Limb (tissue), 2 donors: ENCODE data around the gene DHX15.

Experiments used
- DNase-seq, 2 donors: peaks; one replicate each; pipeline ENCODE4 v3.0.0-alpha.2; 2016; ENCODE audit errors: extremely low spot score in 2 of 2

The DHX15 gene

DNA sequence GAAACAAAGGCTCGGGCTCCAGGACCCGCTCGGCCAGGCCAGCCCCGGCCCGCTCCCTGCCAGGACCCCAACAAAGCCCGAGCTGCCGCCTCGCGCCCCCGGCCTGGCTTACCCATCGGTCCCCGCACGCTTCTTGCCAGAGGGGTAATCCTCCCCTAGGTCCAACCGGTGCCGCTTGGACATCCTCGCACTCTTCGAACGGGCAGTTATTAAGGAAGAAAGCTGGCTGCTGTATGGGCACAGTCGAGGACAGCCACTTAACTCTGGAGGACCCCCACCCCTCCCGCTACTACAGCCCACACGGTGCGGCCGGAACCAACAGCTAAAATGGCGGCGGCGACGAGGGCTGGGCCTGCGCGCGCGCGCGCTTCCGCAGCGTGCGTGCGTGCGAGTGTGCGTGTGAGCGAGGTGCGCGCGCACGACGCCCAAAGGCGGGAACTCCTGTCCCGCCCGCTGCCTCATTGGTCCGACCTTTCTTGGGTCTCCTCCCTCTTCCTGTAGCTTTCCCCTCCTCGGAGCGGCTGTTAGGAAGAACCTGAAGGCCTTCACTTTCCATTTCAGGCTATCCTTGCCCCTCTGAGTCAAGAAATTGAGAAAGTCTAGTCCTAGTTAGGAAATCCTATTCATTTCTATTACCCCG lies at the start of gene DHX15:
Gene DHX15, minus strand, starts transcription at position 344 of the 640 bp plus-strand sequence. Its CDS starts 161 bp downstream, at position 183.
- peak; percentile 96 to 97 for DNase-seq

DNA sequence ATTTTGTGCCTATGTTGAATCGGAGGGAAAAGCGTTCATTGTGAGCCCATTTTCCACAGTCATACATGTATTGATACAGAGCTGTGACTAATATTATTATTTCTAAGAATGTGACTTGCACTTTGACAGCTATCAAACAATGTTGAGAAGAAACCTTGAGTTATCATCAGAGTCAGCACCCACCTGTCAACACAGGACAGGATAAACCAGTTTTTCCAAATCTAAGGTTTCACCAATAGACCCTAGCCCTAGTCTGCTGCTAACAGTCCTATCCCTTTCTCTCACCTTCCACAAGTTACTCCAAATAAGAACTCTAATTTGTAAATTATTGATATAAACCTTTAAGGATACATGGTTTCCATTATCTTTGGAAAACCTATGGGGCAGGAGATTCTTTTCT lies 47.7 kb upstream of the DHX15 start:
- DNase-seq, result no peak

DNA sequence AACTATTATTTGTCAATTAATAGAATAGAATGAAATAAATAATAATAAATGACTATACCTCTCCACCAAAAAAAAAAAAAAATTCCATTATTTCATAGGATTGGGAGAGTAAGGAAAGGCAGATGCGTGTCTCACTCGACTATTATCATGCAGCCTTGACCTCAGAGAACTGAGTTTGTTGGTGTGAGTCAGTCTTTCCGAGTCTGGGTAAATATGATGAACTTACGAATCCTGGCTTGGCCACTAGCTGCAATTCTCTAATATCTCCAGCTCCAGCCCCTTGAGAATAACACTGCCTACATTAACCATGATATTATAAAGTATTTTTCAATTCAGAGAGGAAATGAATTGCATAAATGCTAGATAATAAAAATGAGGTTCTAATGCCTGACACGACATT lies 46.6 kb upstream of the DHX15 start:
- DNase-seq, result no peak

DNA sequence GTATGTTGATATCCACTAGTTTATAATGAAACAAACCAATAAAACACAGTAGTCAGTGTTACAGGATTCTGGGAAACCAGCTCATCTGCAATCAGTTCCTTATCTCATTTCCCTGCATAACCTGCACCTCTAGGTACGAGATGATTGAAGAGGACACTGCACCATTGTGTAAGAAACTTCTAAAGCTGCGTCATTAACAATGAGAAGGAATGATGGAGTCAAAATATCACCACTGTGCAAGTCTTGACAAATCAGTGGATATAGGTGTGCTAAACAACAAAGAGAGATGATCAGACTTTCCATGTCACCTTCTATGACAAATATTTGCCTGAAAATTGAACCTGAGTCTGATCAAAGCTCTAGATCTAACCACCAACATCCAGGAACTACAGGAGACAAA lies 40.7 kb upstream of the DHX15 start:
- no peak for DNase-seq

DNA sequence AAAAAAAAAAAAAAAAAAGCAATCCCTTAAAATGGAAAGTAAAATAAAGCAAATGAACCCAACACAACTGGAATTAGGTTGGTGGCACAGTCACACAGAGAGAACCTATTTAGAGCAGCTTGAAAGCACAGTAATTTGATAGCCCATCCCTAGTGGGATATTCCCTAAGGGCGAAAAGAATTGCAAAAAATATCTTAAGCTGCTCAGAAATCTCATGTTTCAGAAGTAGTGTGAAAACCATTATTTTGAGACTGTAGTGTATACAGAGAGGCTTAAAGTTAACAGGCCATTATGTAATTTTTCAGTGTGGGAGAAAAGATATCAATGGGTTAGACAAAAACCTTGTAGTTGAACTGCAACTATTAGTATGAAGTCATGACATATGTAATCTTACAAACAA lies 40.0 kb upstream of the DHX15 start:
- DNase-seq, result no peak

DNA sequence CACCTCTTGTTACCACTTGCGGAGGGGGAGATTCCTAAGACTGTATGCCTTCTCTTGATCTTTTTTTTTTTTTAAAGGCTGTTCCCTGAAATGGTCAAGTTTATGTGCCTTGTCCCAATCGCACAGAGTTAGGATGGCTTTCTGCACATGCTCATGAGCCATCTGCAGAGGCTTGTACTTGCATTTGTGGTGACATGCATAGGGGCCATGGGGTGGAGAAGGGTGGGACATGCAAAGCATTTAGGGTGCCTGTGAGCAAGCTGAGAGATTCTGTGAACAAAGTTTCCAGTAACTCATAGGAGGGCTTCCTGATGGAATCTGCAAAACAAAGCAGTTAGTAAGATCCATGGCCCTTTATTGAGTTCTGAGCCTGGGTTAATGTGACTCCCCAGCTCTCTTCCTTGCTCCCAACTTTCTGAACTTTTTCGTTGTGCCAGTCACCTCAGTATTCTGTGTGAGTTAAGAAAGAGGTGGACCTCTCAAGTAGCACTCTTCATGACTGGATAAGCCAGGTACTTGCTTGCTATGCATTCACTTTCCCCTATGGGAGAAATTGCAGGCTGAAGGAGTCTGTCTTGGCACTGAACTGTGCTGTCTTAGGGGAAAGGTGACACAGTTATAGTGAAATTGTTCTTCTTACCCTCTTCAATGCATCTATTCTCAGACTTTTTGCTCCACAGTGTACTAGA lies 37.9 kb upstream of the DHX15 start:
- DNase-seq, result no peak

DNA sequence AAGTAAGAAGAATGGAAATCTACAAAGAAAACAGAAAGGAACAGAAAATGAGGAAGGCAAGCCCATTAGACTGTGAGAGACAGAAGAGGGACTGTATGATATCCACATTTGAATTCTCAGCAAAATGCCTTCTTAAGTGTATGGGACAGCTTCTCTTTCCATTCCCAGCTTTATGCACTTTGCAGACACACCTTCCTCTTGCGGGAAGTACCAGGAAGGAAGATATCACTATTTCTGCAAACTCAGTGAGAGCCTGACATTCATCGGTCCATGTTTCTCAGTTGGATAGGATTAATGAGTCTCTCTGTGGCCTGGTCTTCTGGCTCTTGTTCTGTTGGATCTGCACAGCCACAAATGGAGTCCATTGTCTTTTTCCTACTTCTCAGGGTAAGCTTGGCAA lies 31.6 kb upstream of the DHX15 start:
- DNase-seq, result no peak

DNA sequence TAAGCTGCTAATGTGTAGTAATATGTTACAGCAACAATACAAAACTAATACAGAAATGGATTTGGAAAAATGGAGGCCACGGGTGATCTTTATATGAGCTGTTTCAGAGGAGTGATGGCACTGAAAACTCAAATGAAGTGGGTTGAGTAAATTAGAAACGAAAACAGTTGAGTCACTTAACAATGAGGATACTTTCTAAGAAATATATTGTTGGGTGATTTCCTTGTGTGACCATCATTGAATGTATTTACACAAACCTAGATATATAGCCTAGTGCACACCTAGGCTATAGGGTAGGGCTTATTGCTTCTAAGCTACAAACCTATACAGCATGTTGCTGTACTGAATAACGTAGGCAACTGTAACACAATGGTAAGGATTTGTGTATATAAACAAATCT lies 30.5 kb upstream of the DHX15 start:
- DNase-seq, result no peak

DNA sequence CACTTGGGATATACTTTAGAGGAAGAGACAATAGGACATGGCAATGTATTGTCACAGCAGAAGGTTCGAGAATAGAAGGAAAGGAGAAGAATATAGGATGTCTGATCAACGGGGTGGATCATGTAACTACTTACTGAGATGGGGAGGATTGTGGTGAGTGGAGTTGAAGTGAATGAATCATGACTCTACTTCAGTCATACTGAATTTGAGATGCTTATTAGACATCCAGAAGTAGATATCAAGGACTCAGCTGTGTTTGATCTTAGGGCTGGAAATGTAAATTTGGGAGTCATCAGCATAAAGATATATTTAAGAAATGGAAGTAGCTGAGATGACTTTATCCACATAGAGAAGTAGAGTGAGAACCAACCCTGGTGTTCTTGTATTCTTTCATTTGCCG lies 29.1 kb upstream of the DHX15 start:
- no peak for DNase-seq

DNA sequence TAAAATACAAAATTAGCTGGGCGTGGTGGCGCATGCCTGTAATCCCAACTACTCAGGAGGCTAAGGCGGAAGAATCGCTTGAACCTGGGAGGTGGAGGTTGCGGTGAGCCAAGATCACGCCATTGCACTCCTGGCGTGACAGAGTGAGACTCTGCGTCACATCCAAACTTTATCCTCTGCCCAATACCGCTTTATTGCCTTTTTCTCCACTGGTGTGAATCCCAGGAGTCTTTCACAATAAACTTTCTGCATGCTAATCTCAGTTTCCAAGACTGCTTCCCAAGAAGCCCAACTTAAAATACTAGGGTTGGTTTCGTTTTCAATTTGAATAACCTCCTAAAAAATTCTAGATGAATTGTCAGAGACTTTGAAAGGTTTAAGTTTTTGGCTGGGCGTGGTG lies 27.2 kb upstream of the DHX15 start:
- no peak for DNase-seq

DNA sequence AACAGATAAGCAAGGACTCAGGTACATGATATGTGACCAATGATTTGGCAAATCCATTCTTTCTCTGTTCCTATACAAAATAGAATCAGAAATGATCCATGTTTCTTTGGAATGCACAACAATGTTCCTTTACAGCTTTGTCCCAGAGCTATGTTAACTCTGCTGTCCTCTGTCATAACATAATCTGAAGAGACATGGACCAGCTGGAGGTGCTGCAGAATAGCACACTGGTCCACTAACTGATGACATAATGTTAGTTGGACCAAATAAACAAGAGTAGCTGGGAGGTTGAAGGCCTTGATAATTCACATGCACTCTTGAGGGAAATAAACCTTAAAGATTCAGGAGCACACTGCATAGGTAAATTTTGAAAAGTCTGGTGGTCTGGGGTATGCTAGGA lies 23.0 kb upstream of the DHX15 start:
- no peak for DNase-seq

DNA sequence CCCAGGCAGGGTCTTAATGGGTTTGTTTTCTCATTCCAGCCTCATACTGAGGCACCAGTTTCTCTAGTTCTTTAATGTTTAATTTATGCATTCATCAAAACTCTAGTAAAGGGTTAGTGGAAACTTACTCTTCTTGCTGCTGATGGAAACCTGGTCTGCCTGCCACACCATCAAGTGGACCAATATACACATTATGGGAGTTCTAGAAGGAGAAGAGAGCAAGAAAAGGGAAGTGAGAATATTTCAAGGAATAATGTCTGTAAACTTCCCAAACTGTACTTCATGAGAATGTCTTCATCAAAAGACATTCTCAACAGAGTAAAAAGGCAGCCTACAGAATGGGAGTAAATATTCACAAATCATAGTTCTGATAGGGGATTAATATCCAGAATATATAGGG lies 20.9 kb upstream of the DHX15 start:
- no peak for DNase-seq

DNA sequence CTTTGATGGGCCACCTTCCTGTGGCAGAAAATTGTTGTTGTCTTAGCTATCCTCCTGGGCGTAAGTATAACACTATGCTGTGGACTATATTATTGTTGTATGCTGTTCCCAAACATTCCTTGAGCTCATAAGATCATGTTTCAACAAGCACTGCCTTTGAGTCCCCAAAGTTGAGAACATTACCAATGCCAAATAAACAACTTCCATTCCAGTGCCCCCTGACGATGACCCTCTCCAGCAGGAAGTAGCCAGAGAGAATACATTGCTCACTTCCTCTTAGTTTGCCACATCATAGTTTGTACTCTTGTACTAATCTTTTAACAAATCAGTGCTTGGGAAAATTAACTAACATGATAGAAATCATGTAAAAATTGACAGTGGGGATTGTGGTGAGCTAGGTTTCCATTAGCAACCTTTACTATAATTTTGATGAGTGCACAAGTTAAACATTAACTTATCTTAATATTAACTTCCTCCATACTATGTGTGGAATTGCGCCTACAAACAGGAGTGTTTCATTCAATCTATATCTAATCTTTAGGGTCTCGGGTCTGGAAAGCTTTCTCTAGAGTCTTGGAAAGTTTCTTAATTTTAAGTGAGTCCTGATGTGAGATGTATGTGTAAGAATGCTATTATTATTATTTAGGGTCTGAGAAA lies 20.3 kb upstream of the DHX15 start:
- DNase-seq, result no peak

DNA sequence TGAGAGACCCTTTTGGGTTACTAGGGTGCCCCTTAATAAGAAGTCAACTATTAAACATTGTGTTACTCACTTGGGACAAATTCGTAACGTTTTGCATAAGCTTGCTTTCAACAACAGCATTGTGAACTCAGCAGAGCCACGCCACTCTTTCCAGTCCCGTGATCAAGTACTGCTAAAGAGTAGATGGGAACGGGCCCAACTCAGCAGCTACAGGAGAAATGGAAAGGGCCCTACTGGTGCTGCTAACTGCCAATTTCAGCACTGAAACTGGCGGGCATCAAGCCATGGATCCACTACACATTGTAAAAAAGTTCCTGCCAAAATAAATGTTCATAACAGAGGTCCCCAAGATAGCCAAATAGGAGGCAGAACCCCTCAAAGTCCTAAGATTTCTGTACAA lies 19.0 kb upstream of the DHX15 start:
- DNase-seq, result no peak

DNA sequence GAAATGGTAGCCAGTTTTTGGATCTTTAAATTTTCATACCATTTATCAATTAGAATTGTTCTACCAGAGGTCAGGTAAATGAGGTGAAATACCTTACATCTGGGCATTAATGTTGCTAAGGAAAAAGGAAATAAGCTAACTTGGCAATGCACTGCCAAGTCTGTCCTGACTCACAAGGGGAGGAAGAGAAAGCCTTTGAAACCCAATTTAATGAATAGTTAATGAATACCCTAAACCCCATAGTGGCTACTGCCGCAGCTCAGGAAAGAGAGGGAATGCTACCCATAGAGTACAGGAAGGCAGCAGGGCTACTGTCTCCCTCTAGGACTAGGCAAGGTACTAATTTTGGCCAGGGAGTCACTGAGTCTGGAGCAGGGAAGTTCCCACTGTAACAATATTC lies 16.8 kb upstream of the DHX15 start:
- DNase-seq, result no peak

DNA sequence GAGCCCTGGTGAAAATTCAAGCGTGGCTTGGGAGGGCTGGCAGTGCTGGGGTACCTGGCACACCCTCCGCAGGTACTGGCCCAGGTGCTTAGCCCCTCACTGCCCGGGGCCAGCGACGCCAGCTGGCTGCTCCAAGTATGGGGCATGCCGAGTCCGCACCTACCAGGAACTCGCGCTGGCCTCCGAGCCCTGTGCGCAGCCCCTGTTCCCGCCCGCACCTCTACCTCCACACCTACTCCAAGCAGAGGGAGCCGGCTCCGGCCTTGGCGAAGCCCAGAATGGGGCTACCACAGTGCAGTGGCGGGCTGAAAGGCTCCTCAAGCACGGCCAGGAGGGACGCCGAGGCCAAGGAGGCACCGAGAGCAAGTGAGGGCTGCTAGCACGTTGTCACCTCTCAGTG lies 14.9 kb upstream of the DHX15 start:
- no peak for DNase-seq

DNA sequence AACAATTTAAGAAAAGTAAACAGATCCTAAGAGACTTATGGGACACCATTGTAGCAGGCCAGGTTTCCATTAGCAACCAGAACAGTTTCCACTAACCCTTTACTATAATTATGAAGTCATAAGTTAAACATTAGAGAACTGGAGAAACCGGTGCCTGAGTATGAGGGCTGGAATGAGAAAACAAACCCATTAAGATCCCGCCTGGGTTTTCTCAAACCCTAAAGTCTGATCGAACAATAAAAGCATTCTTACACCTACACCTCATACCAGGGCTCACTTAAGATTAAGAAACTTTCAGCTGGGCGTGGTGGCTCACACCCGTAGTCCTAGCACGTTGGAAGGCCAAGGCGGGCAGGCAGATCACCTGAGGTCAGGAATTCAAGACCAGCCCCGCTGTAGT lies 13.7 kb upstream of the DHX15 start:
- DNase-seq, result no peak

DNA sequence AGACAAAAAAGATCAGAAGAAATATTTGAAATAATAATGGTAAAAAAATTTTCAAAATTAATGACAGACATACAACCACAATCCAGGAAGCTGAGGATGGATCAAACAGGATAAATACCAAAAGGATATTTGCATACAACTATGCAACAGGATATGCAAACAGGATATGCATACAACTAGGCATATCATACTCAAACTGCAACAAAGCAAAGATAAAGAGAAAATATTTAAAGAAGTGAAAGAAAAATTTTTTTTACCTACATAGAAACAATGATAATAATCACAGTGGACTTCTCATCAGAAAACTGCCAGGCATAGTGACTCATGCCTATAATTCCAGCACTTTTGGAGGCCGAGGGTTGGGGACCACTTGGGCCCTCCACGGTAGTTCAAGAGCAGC lies 11.3 kb upstream of the DHX15 start:
- no peak for DNase-seq

DNA sequence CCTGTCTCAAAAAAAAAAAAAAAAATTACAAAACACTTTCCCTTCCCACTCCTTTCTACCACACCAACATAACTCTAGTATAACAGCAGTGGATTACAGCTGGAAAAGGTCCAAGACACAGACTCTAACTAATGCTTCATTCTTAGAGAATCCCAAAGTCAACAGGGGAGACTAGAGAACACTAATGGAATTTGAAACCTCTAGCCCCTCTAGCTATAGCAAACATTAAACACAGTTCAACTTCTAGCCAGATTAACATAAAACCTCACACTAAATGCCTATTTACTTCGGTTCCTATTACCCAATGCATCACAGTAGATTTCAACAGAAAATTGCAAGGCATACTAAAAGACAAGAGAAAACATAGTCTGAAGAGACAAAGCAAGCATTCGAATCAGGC lies 10.5 kb upstream of the DHX15 start:
- DNase-seq, result no peak

DNA sequence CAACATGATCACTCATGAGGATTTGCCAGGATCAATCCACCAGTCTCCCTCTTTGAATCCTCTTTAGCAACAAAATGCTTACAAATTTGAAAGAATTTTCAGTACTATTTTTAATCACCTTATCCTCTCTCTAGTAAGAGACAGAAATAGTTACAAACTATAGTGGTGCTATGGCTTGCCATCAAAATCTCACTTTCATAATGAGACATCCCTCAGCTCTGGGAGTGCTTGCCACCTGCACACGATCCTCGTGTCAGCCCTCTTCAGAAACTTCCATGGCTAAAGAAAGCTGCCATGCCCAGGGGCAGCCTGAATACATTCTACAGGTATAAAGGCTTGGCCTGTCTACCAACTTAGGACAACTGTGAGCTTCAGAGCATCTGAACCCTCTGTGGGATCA lies 5.1 kb upstream of the DHX15 start:
- DNase-seq, result no peak

DNA sequence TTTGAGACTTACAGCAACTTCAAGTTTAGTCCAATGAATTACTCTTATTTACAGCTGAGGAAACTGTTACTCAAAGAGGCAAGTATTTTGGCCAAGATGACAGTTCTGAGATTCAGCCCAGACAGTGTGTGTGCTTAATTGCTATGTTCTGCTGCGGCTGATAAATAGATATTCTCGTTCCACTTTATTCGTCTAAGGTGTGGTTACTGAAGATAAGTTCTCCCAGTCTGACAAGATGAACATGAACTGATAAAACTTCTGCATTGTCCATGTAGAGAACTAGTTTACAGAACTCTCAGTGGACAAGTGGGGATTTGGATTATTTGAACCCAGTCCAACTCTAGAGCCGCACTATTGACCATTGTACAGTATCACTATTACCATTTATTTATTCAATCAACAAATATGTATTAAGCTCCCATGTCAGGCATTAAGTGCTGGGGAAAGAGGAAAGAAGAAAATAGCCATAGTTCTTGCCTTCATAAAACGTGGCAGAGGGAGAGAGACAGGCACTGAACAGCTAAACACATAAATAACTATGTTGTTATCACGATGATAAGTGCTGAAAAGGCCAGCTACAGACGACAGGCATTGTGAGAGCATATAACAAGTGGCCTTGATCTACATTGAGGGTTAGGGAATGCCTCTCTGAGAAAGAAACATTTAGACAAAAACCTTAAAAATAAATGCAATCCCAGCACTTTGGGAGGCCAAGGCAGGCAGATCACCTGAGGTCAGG lies 4.0 kb upstream of the DHX15 start:
- no peak for DNase-seq

DNA sequence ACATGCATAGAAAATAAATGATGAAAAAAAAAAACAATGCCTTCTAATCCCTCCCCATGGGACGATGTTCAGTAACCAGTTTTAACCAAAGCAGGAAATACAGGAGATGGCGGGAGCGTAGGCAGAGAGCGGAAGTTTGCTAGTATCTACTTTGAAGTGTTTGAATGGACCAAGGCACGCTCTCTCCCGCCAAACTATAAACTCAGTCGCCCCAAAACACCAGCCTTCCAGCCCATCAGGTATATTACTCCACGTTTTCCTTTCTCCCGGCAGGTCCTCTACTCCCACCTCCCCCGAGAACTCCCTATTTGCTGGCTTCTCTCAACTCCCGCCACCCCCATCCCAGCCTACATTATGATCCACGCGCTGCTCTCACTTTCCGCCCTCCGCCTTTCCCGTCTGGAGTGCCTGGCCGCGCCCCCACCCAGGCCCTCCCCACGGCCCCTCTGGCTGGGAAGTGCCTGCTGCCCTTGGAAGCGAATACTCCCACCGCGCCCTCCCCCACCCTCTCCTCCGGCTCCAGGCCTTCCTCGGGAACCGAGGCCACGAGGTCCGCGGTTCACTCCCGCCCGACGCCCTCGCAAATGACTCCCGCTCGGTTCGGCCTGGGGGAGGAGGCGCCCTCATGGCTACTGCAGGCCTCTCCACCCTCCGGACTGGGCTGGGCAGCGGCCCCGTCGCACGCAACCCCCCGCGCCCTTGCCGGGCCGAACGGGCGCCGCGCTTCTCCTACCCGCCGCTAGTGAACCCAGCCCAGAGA lies 723 bp downstream of the DHX15 start:
- DNase-seq, result peak; percentile 66 to 86
